NB4 (cell line): ENCODE measurements around the gene ZBTB43.

Source experiments
- CTCF ChIP-seq: IDR thresholded peaks from one replicate; pipeline ENCODE4 v1.5.1; 2012; ENCODE audit warnings: low read depth, low read length
- MAX ChIP-seq: IDR thresholded peaks from 2 replicates; pipeline ENCODE4 v1.6.1; 2011; ENCODE audit warnings: low read depth, low read length
- POLR2A ChIP-seq: IDR thresholded peaks from 2 replicates; pipeline ENCODE4 v1.6.1; 2011; ENCODE audit warnings: mild to moderate bottlenecking; ENCODE audit not compliant: insufficient read length; ENCODE audit errors: extremely low read depth

GRCh38 chr9:126860077-126860756 lies 55.4 kb downstream of the ZBTB43 start, which contains the start of gene ZBTB34:
- TF ChIP-seq CTCF (peak; percentile 84), MAX (no peak), POLR2A (peak; percentile 59)
